ENCODE measurements around the gene BAIAP2.

BAIAP2 gene

DNA sequence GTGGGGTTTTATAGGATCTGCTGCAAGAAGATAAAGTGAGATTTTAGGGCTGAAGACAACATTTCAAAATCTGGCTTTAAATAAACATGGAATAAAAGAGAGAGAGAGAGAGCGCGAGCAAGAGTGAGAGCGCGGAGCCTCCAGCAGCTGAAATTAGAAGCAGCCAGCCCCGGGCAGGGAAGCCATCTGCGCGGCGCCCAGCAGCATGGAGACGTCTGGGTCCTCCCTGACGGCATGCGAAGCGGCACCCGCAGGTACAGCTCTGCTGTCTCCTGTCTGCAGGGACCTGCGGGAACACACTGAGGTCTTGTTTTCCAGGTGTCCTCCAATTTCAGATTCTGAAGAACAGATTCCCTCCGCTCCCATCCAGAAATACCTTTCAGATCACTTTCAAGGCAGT is 7.9 kb upstream of the BAIAP2 start:
- no peak for TF ChIP-seq NFIC (IDR thresholded peaks at IDR 0.05)
- no peak for TF ChIP-seq ZBTB7A (IDR thresholded peaks at IDR 0.05; ENCODE audit: low read depth)
- TF ChIP-seq EGR1 (IDR thresholded peaks at IDR 0.05) = no peak
- no peak for TF ChIP-seq RAD21 (IDR thresholded peaks at IDR 0.05; ENCODE audit: low read depth)
- TF ChIP-seq TAF1 (IDR thresholded peaks at IDR 0.05; ENCODE audit: low read depth) = no peak
- no peak for TF ChIP-seq FOXM1 (IDR thresholded peaks at IDR 0.05; ENCODE audit: borderline replicate concordance, low read depth)
- no peak for TF ChIP-seq CEBPB (IDR thresholded peaks at IDR 0.05)
- no peak for TF ChIP-seq EP300 (IDR thresholded peaks at IDR 0.05; ENCODE audit: borderline replicate concordance)
- TF ChIP-seq TEAD4 (IDR thresholded peaks at IDR 0.05) = no peak
- TF ChIP-seq, protein P1, sequence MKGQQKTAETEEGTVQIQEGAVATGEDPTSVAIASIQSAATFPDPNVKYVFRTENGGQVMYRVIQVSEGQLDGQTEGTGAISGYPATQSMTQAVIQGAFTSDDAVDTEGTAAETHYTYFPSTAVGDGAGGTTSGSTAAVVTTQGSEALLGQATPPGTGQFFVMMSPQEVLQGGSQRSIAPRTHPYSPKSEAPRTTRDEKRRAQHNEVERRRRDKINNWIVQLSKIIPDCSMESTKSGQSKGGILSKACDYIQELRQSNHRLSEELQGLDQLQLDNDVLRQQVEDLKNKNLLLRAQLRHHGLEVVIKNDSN (IDR thresholded peaks at IDR 0.05) = no peak
- TF ChIP-seq, protein P2, sequence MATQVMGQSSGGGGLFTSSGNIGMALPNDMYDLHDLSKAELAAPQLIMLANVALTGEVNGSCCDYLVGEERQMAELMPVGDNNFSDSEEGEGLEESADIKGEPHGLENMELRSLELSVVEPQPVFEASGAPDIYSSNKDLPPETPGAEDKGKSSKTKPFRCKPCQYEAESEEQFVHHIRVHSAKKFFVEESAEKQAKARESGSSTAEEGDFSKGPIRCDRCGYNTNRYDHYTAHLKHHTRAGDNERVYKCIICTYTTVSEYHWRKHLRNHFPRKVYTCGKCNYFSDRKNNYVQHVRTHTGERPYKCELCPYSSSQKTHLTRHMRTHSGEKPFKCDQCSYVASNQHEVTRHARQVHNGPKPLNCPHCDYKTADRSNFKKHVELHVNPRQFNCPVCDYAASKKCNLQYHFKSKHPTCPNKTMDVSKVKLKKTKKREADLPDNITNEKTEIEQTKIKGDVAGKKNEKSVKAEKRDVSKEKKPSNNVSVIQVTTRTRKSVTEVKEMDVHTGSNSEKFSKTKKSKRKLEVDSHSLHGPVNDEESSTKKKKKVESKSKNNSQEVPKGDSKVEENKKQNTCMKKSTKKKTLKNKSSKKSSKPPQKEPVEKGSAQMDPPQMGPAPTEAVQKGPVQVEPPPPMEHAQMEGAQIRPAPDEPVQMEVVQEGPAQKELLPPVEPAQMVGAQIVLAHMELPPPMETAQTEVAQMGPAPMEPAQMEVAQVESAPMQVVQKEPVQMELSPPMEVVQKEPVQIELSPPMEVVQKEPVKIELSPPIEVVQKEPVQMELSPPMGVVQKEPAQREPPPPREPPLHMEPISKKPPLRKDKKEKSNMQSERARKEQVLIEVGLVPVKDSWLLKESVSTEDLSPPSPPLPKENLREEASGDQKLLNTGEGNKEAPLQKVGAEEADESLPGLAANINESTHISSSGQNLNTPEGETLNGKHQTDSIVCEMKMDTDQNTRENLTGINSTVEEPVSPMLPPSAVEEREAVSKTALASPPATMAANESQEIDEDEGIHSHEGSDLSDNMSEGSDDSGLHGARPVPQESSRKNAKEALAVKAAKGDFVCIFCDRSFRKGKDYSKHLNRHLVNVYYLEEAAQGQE (IDR thresholded peaks at IDR 0.05; ENCODE audit: low read depth) = no peak
- no peak for TF ChIP-seq TCF12 (IDR thresholded peaks at IDR 0.05; ENCODE audit: low read depth)
- no peak for TF ChIP-seq YY1 (IDR thresholded peaks at IDR 0.05; ENCODE audit: low read depth)

DNA sequence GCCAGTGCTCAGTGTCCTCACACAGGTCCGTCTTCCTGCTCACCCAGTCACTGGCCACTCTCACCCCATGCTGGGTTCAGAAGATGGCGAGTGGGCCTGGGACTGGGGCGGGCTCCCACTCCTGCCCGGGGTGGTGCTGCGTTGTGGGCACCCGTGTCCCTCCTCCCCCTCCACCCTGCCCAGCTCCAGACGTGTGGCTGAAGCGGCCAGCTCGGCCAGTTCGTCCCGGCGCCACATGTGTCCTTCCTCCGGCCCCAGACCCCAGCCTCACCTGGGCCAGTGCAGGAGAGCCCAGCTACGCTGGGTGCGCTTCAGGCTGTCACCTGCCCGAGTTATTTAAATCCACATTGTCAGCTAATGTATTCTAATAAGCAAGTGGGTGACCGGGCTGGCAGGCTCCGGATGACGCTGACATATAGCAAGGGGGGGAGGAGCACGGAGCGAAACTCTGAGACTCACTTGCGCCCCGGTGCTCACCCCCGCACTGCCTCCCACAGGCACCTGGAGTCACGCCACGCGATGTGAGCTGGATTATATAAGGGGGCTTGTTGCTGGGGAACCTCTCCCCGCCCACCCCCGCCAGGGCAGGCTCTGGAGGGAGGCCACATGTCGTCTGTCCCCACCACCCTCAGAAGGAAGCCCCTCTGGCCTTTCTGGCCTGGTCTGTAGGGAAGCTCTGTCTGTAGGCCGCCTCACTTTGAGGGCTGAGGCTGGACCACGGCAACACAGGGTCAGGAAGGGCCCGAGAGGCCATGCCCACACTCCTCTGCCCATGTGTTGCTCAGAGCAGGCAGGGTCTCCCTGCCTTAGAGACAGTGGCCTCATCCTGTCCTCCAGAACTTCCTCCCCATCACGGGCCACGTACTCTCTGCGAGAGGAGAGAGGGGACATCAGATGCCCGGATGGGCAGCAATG is 7.1 kb upstream of the BAIAP2 start:
- TF ChIP-seq, protein P3, sequence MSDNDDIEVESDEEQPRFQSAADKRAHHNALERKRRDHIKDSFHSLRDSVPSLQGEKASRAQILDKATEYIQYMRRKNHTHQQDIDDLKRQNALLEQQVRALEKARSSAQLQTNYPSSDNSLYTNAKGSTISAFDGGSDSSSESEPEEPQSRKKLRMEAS (IDR thresholded peaks at IDR 0.05) = no peak
- no peak for TF ChIP-seq CEBPB (IDR thresholded peaks at IDR 0.05)
- no peak for TF ChIP-seq TAF1 (IDR thresholded peaks at IDR 0.05; ENCODE audit: low read depth)
- TF ChIP-seq TEAD4 (IDR thresholded peaks at IDR 0.05) = no peak
- TF ChIP-seq NFIC (IDR thresholded peaks at IDR 0.05) = no peak
- TF ChIP-seq, protein P1 (IDR thresholded peaks at IDR 0.05) = no peak
- no peak for TF ChIP-seq EGR1 (IDR thresholded peaks at IDR 0.05)

DNA sequence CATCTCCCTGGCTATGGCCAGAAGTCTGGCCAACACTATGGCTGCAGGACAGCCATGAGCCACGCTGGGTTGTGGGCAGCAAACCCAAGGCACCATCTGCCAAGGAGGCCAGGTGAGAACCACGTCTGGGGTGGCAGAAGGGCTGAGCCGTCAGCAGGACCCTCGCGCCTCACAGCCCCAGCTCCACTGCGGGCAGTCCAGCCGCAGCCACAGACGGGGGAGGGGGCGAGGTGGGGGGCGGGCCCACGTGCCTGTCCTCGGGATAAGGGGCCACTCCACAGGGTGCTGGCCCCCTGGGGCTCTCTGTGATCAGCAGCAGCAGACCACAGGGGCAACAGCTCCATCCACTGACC is 6.5 kb upstream of the BAIAP2 start:
- TF ChIP-seq TCF12 (IDR thresholded peaks at IDR 0.05; ENCODE audit: low read depth) = no peak
- no peak for TF ChIP-seq ZBTB7A (IDR thresholded peaks at IDR 0.05; ENCODE audit: low read depth)
- no peak for TF ChIP-seq EP300 (IDR thresholded peaks at IDR 0.05; ENCODE audit: borderline replicate concordance)
- TF ChIP-seq CEBPB (IDR thresholded peaks at IDR 0.05) = no peak
- TF ChIP-seq, protein P3 (IDR thresholded peaks at IDR 0.05) = no peak
- no peak for TF ChIP-seq NFIC (IDR thresholded peaks at IDR 0.05)
- TF ChIP-seq YY1 (IDR thresholded peaks at IDR 0.05; ENCODE audit: low read depth) = no peak
- TF ChIP-seq FOXM1 (IDR thresholded peaks at IDR 0.05; ENCODE audit: borderline replicate concordance, low read depth) = no peak
- no peak for TF ChIP-seq EGR1 (IDR thresholded peaks at IDR 0.05)
- no peak for TF ChIP-seq CREB1 (IDR thresholded peaks at IDR 0.05; ENCODE audit: low read depth)
- TF ChIP-seq RAD21 (IDR thresholded peaks at IDR 0.05; ENCODE audit: low read depth) = no peak
- TF ChIP-seq, protein P1 (IDR thresholded peaks at IDR 0.05) = no peak
- TF ChIP-seq TEAD4 (IDR thresholded peaks at IDR 0.05) = no peak
- no peak for TF ChIP-seq TAF1 (IDR thresholded peaks at IDR 0.05; ENCODE audit: low read depth)

DNA sequence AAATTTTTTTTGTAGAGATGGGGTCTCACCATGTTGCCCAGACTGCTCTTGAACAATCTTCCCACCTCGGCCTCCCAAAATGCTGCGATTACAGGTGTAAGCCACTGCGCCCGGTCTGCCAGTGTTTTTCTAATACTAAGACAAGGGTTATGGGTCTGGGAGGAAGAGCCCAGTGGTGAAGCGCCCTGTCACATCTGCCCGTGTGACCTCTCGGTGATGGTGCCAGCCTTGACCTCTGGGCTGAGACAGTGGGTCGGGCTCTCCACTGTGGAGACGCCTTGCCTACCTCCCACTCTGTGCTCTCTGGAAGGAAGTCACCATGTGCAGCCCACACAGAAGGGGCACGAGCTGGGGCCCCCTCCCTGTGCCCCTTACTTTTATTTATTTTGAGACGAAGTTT is 5.1 kb upstream of the BAIAP2 start:
- TF ChIP-seq RAD21 (IDR thresholded peaks at IDR 0.05; ENCODE audit: low read depth) (no peak), EP300 (IDR thresholded peaks at IDR 0.05; ENCODE audit: borderline replicate concordance) (no peak), NFIC (IDR thresholded peaks at IDR 0.05) (no peak), EGR1 (IDR thresholded peaks at IDR 0.05) (no peak), CEBPB (IDR thresholded peaks at IDR 0.05) (no peak), CREB1 (IDR thresholded peaks at IDR 0.05; ENCODE audit: low read depth) (no peak), ZBTB7A (IDR thresholded peaks at IDR 0.05; ENCODE audit: low read depth) (no peak), TCF12 (IDR thresholded peaks at IDR 0.05; ENCODE audit: low read depth) (no peak), TEAD4 (IDR thresholded peaks at IDR 0.05) (no peak), FOXM1 (IDR thresholded peaks at IDR 0.05; ENCODE audit: borderline replicate concordance, low read depth) (no peak)
- TF ChIP-seq, protein P1 (IDR thresholded peaks at IDR 0.05) = no peak
- TF ChIP-seq, protein P2 (IDR thresholded peaks at IDR 0.05; ENCODE audit: low read depth) = no peak

All from Ishikawa (cell line).